Measurements from ENCODE around the gene ADGRF5.

The ADGRF5 gene

DNA sequence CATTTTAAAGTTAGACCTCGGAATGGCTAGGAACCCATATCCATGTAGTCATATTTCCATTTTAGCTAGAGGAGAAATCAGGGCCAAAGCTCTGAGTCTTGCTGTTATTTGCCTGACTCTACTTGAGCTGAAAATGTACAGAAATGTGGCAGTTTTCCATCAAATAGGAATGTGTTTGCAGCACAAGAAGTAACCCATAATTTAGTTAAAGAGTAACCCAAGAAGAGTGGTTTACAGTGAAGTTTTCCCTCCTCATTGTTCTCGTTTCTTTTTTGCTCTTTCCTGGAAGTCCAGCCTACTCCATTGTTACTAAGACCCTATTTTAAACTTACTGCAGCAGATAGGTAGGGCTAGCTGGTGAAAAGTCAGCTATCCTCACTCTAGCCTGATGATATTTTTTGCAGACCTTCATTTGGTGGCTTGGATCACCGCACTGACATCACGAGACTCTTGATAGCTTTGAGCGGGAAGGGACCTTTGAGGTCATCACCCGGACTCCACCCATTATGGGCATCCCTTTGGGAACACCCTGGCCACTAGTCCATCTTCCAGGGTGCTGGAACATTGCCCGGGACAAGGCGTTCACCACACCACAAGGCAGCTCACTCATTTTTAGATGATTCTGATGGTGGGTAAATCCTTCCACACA, 28.0 kb upstream of the ADGRF5 start:
- TF ChIP-seq, protein P1, sequence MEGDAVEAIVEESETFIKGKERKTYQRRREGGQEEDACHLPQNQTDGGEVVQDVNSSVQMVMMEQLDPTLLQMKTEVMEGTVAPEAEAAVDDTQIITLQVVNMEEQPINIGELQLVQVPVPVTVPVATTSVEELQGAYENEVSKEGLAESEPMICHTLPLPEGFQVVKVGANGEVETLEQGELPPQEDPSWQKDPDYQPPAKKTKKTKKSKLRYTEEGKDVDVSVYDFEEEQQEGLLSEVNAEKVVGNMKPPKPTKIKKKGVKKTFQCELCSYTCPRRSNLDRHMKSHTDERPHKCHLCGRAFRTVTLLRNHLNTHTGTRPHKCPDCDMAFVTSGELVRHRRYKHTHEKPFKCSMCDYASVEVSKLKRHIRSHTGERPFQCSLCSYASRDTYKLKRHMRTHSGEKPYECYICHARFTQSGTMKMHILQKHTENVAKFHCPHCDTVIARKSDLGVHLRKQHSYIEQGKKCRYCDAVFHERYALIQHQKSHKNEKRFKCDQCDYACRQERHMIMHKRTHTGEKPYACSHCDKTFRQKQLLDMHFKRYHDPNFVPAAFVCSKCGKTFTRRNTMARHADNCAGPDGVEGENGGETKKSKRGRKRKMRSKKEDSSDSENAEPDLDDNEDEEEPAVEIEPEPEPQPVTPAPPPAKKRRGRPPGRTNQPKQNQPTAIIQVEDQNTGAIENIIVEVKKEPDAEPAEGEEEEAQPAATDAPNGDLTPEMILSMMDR (IDR thresholded peaks at IDR 0.05; ENCODE audit: extremely low read depth, insufficient read depth, missing control alignments): no peak
- DNase-seq (ENCODE audit: low spot score): no peak
- in situ Hi-C loops (cut with MboI; ENCODE audit: low pct_unique_long_range_greater_than_20kb, low sequenced_read_pairs, unreplicated experiment): no loop called here

DNA sequence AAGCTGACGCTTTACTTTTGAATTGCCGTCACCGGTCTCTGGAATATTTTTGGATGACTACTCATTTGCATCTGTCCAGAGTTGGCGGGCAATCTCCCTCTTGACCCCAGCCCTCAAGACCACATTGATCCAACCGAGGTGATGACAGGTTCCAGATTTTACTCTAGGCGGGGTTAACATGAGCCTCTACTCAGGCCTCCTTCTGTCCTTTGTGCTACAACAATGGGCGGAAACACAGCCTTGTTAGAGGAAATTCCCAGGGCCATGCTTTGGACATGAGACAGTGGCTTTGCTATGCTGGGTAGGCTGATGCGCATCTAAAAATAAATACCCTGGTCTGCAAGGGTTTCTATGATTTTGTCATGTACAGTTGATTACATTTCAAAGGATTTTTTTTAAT, 27.0 kb upstream of the ADGRF5 start:
- TF ChIP-seq, protein P1 (IDR thresholded peaks at IDR 0.05; ENCODE audit: extremely low read depth, insufficient read depth, missing control alignments): no peak
- DNase-seq (ENCODE audit: low spot score): no peak
- in situ Hi-C loops (cut with MboI; ENCODE audit: low pct_unique_long_range_greater_than_20kb, low sequenced_read_pairs, unreplicated experiment): no loop called here

DNA sequence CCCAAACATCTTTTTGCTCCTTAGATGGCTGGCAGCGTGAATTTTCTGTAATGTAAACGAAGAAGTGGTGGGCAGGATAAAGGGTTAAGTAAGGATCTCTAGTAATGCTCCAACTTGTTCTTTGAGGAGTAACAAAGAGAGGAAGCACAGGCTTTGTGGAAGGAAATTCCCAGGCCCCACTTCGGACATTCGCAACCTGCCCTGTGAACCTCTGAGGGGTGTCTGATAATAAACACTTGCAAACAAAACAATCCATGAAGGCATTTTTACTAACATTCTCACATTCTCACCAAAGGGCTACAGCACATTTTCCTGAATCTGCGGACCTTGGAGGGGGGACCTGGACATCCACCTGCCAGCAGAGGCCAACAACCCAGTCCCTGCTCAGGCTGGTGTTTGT, 25.8 kb upstream of the ADGRF5 start:
- TF ChIP-seq, protein P1 (IDR thresholded peaks at IDR 0.05; ENCODE audit: extremely low read depth, insufficient read depth, missing control alignments): no peak
- DNase-seq (ENCODE audit: low spot score): no peak
- in situ Hi-C loops (cut with MboI; ENCODE audit: low pct_unique_long_range_greater_than_20kb, low sequenced_read_pairs, unreplicated experiment): no loop called here

DNA sequence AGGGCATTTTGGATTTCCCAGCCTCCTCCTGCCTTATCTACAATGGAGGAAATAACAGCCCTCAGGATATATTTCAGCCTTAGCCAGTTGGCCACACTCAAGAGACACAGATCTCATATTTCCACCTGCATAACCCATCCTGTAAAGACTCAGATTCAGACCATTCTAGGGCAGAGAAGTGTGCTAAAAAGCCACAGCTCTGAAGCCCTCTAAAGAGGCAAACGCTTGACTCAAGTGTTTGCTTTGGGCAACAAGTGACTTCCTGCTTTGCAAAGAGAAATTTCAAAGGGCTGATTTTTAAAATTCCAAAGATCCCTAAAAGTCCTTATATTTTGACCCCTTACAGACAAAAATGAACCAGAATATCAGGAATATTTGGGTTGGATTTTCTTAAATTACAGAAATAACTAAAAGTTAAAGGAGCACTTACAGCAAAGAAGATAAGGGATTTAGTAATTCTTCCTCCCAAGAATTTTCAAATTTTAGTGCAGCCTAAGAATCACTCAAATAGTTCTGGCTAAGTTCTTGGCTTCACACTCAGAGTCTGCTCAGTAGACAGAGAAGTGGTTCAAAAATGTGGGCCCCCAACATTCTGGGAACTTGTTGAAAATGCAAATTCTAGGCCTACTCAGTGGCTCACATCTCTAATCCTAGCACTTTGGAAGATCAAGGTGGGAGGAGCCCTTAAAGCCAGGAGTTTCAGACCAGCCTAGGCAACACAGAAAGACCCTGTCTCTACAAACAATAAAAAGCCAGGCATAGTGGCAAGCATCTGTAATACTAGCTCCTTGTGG, 18.9 kb upstream of the ADGRF5 start:
- TF ChIP-seq, protein P1 (IDR thresholded peaks at IDR 0.05; ENCODE audit: extremely low read depth, insufficient read depth, missing control alignments): no peak
- DNase-seq (ENCODE audit: low spot score): no peak
- in situ Hi-C loops (cut with MboI; ENCODE audit: low pct_unique_long_range_greater_than_20kb, low sequenced_read_pairs, unreplicated experiment): no loop called here

DNA sequence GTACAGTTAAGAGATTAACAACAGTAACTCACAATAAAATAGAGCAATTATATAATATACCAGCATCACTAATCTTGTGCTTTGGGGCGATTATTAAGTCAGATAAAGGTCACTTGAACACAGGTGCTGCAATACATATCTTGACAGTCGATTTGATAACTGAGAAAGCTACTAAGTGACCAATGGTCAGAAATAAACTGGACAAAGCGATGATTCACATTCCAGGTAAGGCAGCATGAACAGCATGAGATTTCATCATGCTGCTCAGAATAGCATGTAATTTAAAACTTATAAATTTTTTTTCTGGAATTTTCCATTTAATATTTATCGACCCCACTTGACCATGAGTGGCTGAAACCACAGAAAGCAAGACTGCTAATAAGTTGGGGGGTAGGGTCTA, 15.9 kb upstream of the ADGRF5 start:
- no peak for DNase-seq (ENCODE audit: low spot score)
- TF ChIP-seq, protein P1 (IDR thresholded peaks at IDR 0.05; ENCODE audit: extremely low read depth, insufficient read depth, missing control alignments): no peak
- in situ Hi-C loops (cut with MboI; ENCODE audit: low pct_unique_long_range_greater_than_20kb, low sequenced_read_pairs, unreplicated experiment): no loop called here

DNA sequence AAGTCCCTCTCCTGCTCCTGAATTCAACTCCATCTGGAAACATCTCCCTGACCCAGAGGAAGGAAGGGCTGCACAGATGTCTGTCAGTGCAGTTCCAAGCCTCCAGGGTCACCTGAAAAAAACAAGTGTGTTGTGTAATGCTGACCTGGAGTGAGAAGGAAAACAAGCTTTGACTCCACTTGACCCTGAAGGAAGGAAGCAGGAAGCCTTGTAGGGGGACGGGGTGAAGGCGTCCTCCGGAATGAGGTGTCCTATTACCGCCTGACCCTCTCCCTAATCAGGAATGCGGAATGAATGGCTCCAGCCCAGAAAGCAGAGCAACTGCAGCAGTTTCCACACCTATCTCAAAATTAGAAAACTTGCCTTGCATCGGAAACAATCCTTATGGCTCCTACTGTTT, 13.9 kb upstream of the ADGRF5 start:
- DNase-seq (ENCODE audit: low spot score): no peak
- in situ Hi-C loops (cut with MboI; ENCODE audit: low pct_unique_long_range_greater_than_20kb, low sequenced_read_pairs, unreplicated experiment): no loop called here
- TF ChIP-seq, protein P1 (IDR thresholded peaks at IDR 0.05; ENCODE audit: extremely low read depth, insufficient read depth, missing control alignments): no peak

Data from GM13977 (cell line).